Measurements from ENCODE around the gene ZNRF1.
"Not testable (repeated sequence)": the region's sequence is repeated elsewhere in the genome, so short reads cannot be mapped to it uniquely, and the experiment has no call there.

ZNRF1 gene

GRCh38 chr16:75081179-75081859 lies 82.5 kb downstream of the ZNRF1 start:
- DNase-seq = no peak

GRCh38 chr16:75083813-75084212 lies 85.0 kb downstream of the ZNRF1 start:
- no peak for DNase-seq

- DNase-seq = no peak
Observed at GRCh38 chr16:75085556-75085955, 86.7 kb downstream of the ZNRF1 start.

- no peak for DNase-seq
Observed at GRCh38 chr16:75086281-75086680, 87.5 kb downstream of the ZNRF1 start.

- no peak for DNase-seq
Observed at GRCh38 chr16:75086688-75087374, 88.0 kb downstream of the ZNRF1 start.

- DNase-seq = no peak
Observed at GRCh38 chr16:75087375-75087979, 88.7 kb downstream of the ZNRF1 start.

GRCh38 chr16:75088216-75088615 lies 89.4 kb downstream of the ZNRF1 start:
- no peak for DNase-seq

- DNase-seq = no peak
Observed at GRCh38 chr16:75088934-75089333, 90.1 kb downstream of the ZNRF1 start.

GRCh38 chr16:75089486-75090202 lies 90.8 kb downstream of the ZNRF1 start:
- no peak for DNase-seq

- DNase-seq = not testable (repeated sequence)
Observed at GRCh38 chr16:75090899-75091298, 92.1 kb downstream of the ZNRF1 start.

GRCh38 chr16:75091619-75092018 lies 92.8 kb downstream of the ZNRF1 start:
- not testable (repeated sequence) for DNase-seq

- no peak for DNase-seq
Observed at GRCh38 chr16:75092777-75093176, 94.0 kb downstream of the ZNRF1 start.

GRCh38 chr16:75093598-75094540 lies 95.0 kb downstream of the ZNRF1 start:
- no peak for DNase-seq

GRCh38 chr16:75095204-75095621 lies 96.4 kb downstream of the ZNRF1 start:
- no peak for DNase-seq

- no peak for DNase-seq
Observed at GRCh38 chr16:75096656-75097055, 97.8 kb downstream of the ZNRF1 start.

GRCh38 chr16:75097191-75097761 lies 98.5 kb downstream of the ZNRF1 start:
- DNase-seq = no peak

- peak; percentile 73 to 74 for DNase-seq
Observed at GRCh38 chr16:75097941-75098901, 99.4 kb downstream of the ZNRF1 start.

- no peak for DNase-seq
Observed at GRCh38 chr16:75099075-75099667, 100.3 kb downstream of the ZNRF1 start.

- DNase-seq = no peak
Observed at GRCh38 chr16:75099738-75100602, 101.1 kb downstream of the ZNRF1 start.
